A549 treated with DMSO at 1 μM for 4 hours (cell line): ENCODE data around the gene ALAD. TPM values are rescaled to one million over a fixed set of nuclear protein-coding genes. Genes with fewer than 3 reads are reported as not detected.

ENCODE experiments used
- total RNA-seq: library from RNA; stranded (reverse); fragments of 200-300 nt; extraction: Qiagen RNA extraction; gene quantifications from 5 replicates; pipeline ENCODE4 v1.2.3, GENCODE V29; 2022; ENCODE audit warnings: low read depth

ALAD gene
- total RNA-seq: 14.7 to 17.7 TPM (median 15.6 TPM) in 5 replicates

GRCh38 chr9:113401027-113401792 is at the start of gene ALAD:
Gene ALAD, minus strand, starts transcription at chr9:113401284. Its CDS starts 7,725 bp downstream, at chr9:113393559.

GRCh38 chr9:113410207-113410864 is 9.3 kb upstream of the ALAD start, which contains the start of the genes C9orf43 and POLE3:
Gene C9orf43, plus strand, starts transcription at chr9:113410747. Its CDS starts 2,747 bp downstream, at chr9:113413494.
Gene POLE3, minus strand, starts transcription at chr9:113410675. Its CDS starts 382 bp downstream, at chr9:113410293.

GRCh38 chr9:113376634-113377567 is 24.2 kb downstream of the ALAD start, which contains the start of gene HDHD3:
Gene HDHD3, minus strand, starts transcription at chr9:113376986. Its CDS starts 2,632 bp downstream, at chr9:113374354.

GRCh38 chr9:113349445-113350094 is 51.5 kb downstream of the ALAD start, which contains the start of gene BSPRY:
Gene BSPRY, plus strand, starts transcription at chr9:113349541. Its CDS starts 39 bp downstream, at chr9:113349580.

GRCh38 chr9:113340011-113340699 is 60.9 kb downstream of the ALAD start, which contains the start of gene WDR31:
Gene WDR31, minus strand, starts transcription at chr9:113340275. Its CDS starts 8,253 bp downstream, at chr9:113332022.

Other genes starting within 250 kb of the ALAD start
- 15.4 to 19.6 TPM (median 19.4 TPM) in 5 replicates for gene FKBP15, start 180.0 kb downstream of the ALAD start, total RNA-seq
- gene SLC31A1, start 179.7 kb downstream of the ALAD start, total RNA-seq: 21.4 to 26.1 TPM (median 23.4 TPM) in 5 replicates
- gene CDC26, start 125.7 kb downstream of the ALAD start, total RNA-seq: 47.1 to 55.9 TPM (median 52.7 TPM) in 5 replicates
- gene PRPF4, start 125.6 kb downstream of the ALAD start, total RNA-seq: 61.8 to 63.0 TPM (median 62.3 TPM) in 5 replicates
- gene RNF183, start 97.9 kb downstream of the ALAD start, total RNA-seq: 0.20 TPM in 1 of 5 replicates, not detected in the others
- 1.0 to 1.5 TPM (median 1.4 TPM) in 5 replicates for gene WDR31, start 61.0 kb downstream of the ALAD start, total RNA-seq
- 0.04 to 0.07 TPM (median 0.05 TPM) in 3 of 5 replicates, not detected in the others for gene BSPRY, start 51.7 kb downstream of the ALAD start, total RNA-seq
- 22.5 to 27.5 TPM (median 24.0 TPM) in 5 replicates for gene HDHD3, start 24.3 kb downstream of the ALAD start, total RNA-seq
- gene POLE3, start 9.4 kb upstream of the ALAD start, total RNA-seq: 106 to 134 TPM (median 123 TPM) in 5 replicates
- gene C9orf43, start 9.5 kb upstream of the ALAD start, total RNA-seq: 0.45 to 1.2 TPM (median 0.54 TPM) in 5 replicates
- 24.8 to 30.7 TPM (median 26.6 TPM) in 5 replicates for gene RGS3, start 62.4 kb upstream of the ALAD start, total RNA-seq